Progenitor cell of endocrine pancreas (in vitro differentiated cells): ENCODE results near the gene DBNDD2. TPM values are rescaled to one million over a fixed set of nuclear protein-coding genes. Genes with fewer than 3 reads are reported as not detected.

Experiments used
- DNase-seq: peaks from one replicate; pipeline ENCODE4 v3.0.0; 2021; ENCODE audit warnings: low spot score; ENCODE audit not compliant: unreplicated experiment
- H3K27ac Mint-ChIP-seq: 2 replicates; pipeline ENCODE4 v1.8.0; 2021; ENCODE audit warnings: mild to moderate bottlenecking, moderate library complexity, mixed read lengths
- H3K27me3 Mint-ChIP-seq: 2 replicates; pipeline ENCODE4 v1.8.0; 2021; ENCODE audit warnings: mixed read lengths
- H3K36me3 Mint-ChIP-seq: 2 replicates; pipeline ENCODE4 v1.8.0; 2022; ENCODE audit warnings: mixed read lengths; ENCODE audit not compliant: insufficient read depth
- H3K4me1 Mint-ChIP-seq: 2 replicates; pipeline ENCODE4 v1.8.0; 2021; ENCODE audit warnings: low read depth, mixed read lengths
- H3K4me3 Mint-ChIP-seq: 2 replicates; pipeline ENCODE4 v1.8.0; 2021; ENCODE audit warnings: low read depth, mild to moderate bottlenecking, moderate library complexity, mixed read lengths
- H3K9me3 Mint-ChIP-seq: 2 replicates; pipeline ENCODE4 v1.8.0; 2021; ENCODE audit warnings: low read depth, mixed read lengths
- total RNA-seq: library from RNA; stranded (reverse); gene quantifications from 2 replicates; pipeline ENCODE4 v1.2.1, GENCODE V29; 2021
- TF ChIP-seq, protein P1 (sequence below): fragments of 200-600 bp; sonication (generic); IDR thresholded peaks from one replicate; pipeline ENCODE4 v1.5.0; 2021; ENCODE audit warnings: antibody characterized with exemption, mild to moderate bottlenecking; ENCODE audit not compliant: unreplicated experiment

Gene DBNDD2
- total RNA-seq, 1 donor from 2014 or later: 23.2 TPM

DNA sequence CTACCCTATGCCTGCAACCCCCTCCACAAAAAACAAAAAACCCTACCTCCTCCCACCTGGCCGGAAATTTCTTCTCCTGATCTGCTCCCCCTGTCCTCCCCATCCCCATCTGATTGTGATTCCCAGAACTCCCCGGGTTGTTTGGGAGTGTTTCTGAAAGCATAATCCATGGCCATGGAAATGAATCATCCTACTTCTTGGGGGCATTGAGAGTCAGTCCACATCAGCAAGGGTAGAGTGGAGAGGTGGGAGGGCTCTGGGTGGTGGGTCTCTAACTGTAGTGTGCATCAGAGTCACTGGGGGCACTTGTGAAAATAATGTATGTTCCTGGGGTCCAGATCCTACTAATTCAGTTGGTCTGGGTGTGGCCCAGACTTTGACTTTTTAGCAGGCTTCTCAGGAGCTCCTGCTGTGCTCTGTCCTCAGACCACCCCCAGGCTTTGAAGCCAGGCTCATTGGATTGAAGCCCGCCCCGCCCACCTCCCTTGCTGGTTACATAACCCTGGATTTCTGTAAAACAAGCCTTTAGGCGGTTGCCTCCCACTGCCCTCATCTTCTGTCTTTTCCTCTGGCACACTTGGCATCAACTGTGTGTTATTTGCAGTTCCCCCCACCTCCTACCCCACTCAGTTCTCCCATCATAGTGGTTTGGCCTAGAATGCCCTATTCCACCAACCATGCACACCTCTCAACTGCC, 18.4 kb downstream of the DBNDD2 start:
- Mint-ChIP-seq H3K9me3 (no peaks in the 10 kb centered on the region), H3K27me3 (no peaks in the 10 kb centered on the region), H3K27ac (no peak overlapping the region), H3K4me3 (no peak overlapping the region), H3K4me1 (no peaks in the 10 kb centered on the region), H3K36me3 (peaks cover 8% of the 10 kb centered on the region)
- TF ChIP-seq, protein P1, sequence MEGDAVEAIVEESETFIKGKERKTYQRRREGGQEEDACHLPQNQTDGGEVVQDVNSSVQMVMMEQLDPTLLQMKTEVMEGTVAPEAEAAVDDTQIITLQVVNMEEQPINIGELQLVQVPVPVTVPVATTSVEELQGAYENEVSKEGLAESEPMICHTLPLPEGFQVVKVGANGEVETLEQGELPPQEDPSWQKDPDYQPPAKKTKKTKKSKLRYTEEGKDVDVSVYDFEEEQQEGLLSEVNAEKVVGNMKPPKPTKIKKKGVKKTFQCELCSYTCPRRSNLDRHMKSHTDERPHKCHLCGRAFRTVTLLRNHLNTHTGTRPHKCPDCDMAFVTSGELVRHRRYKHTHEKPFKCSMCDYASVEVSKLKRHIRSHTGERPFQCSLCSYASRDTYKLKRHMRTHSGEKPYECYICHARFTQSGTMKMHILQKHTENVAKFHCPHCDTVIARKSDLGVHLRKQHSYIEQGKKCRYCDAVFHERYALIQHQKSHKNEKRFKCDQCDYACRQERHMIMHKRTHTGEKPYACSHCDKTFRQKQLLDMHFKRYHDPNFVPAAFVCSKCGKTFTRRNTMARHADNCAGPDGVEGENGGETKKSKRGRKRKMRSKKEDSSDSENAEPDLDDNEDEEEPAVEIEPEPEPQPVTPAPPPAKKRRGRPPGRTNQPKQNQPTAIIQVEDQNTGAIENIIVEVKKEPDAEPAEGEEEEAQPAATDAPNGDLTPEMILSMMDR: no peak
- DNase-seq: no peak

DNA sequence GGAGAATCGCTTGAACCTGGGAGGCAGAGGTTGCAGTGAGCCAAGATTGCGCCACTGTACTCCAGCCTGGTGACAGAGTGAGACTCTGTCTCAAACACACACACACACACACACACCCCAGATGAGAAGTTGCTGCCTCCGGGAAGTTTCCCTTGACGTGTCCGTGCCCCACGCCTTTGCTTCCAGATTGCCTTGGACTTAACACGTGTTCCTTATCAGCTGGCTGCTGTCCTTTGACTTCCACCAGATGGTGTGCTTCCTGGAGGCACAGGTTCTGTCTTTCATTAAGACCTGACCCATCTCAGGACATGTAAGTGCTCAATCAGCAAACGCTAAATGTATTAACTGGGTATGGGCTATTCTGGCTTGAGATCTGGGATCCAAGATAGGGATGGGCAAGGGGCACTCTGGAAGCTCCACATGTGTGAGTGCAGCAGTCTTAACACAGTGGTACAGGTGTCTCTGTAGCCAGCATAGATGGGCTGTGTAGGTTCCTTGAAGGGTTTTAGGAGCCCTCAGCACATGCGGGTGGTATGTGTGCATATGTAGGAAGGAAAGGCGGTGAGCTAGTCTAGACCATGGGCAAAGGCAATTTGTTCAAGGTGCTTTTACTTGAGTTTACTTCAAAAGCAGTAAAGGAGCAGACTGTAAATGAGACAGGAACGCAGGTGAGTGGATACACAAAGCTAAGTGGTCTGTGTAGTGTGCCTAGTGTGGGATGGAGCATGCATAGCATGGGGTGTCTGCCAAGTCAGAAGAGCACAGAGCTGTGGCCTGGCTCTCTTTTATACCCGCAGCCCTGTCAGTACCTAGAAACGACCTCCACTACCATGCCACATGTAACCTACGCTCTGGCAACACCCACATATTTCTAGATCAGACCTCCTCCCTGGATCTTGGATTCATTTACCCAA, 19.4 kb downstream of the DBNDD2 start:
- Mint-ChIP-seq H3K9me3 (no peaks in the 10 kb centered on the region), H3K27me3 (no peaks in the 10 kb centered on the region), H3K27ac (no peak overlapping the region), H3K36me3 (peaks cover 6% of the 10 kb centered on the region), H3K4me1 (no peaks in the 10 kb centered on the region), H3K4me3 (no peak overlapping the region)
- TF ChIP-seq, protein P1: no peak
- DNase-seq: no peak

DNA sequence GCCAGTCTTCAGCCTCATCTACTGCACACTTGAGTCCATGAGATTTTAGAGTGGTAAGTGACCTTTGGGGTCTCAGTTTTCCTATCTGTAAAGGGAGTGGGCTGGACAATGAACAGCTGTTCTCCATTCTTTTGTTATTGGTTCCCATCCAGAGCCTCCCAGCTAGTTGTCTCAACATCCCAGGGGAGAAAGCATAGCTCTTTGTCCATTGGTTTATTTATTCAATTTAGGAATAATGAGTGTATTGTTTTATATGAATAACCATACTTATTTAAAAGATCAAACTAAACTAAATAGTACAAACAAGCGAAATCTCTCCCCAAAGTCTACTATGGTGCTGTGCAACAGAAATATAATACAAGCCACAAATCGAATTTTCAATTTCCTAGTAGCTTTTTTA, 21.5 kb downstream of the DBNDD2 start:
- Mint-ChIP-seq H3K4me1 (no peaks in the 10 kb centered on the region), H3K9me3 (no peaks in the 10 kb centered on the region), H3K36me3 (peaks cover 6% of the 10 kb centered on the region), H3K27ac (no peak overlapping the region), H3K27me3 (no peaks in the 10 kb centered on the region), H3K4me3 (no peak overlapping the region)
- TF ChIP-seq, protein P1: no peak
- no peak for DNase-seq

DNA sequence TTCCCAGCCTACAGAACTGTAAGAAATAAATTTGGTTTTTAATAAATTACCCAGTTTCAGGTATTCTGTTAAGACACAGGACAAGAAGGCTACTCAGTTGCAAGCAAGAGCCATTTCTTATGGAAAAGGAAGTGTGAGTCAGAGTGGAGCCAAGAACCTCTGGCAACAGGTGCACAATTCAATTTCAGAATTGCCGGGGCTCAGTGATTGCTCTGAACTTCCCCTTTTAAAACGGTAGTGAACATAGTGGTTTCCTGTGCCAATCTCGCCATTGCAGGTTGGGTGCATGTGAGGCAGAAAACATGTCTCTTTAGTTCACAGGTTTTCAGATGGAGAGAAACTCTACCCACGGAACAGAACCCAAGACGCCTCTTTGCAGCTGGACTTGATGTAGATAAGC, 24.2 kb downstream of the DBNDD2 start:
- H3K9me3 Mint-ChIP-seq: no peaks in the 10 kb centered on the region
- no peak overlapping the region for H3K27ac Mint-ChIP-seq
- peaks cover 6% of the 10 kb centered on the region for H3K36me3 Mint-ChIP-seq
- no peaks in the 10 kb centered on the region for H3K4me1 Mint-ChIP-seq
- H3K4me3 Mint-ChIP-seq: no peak overlapping the region
- TF ChIP-seq, protein P1: no peak
- no peak for DNase-seq
- H3K27me3 Mint-ChIP-seq: peaks cover 9% of the 10 kb centered on the region

DNA sequence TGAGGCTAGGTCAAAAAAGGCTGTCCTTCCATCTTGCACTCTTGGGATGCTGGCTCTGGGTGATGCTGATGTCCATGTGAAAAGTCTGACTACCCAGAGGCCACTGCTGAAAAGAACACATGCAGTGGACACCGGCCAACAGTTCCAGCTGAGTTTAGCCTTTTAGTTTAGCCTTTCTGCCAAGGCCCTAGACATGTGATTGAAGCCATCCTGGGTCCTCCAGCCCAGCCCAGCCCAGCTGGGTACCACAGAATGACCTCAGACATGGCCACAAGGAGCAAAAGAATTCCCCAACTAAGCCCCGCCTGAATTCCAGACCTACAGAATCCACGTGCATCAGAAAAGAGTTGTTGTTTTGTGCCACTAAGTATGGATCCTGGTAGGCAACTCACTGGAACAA, 25.2 kb downstream of the DBNDD2 start:
- DNase-seq: no peak
- no peak overlapping the region for H3K27ac Mint-ChIP-seq
- H3K36me3 Mint-ChIP-seq: peaks cover 6% of the 10 kb centered on the region

More for the DNA sequence above, 25.2 kb downstream of the DBNDD2 start:
- no peaks in the 10 kb centered on the region for H3K9me3 Mint-ChIP-seq
- TF ChIP-seq, protein P1: no peak
- peaks cover 9% of the 10 kb centered on the region for H3K27me3 Mint-ChIP-seq
- no peak overlapping the region for H3K4me3 Mint-ChIP-seq
- no peaks in the 10 kb centered on the region for H3K4me1 Mint-ChIP-seq
